ENCODE data around the gene BAIAP3.

- TF ChIP-seq CTCF (IDR thresholded peaks at IDR 0.05) (no peak), POLR2A (IDR thresholded peaks at IDR 0.05) (no peak)
Observed at GRCh38 chr16:1394367-1394951, 61.0 kb downstream of the BAIAP3 start.
